Cortex of kidney (tissue), 1 donor: Measurements from ENCODE around the gene SIGLEC15.
"Not testable (repeated sequence)": the region's sequence is repeated elsewhere in the genome, so short reads cannot be mapped to it uniquely, and the experiment has no call there.

ENCODE experiments used
- DNase-seq: peaks from one replicate; lab custom pipeline; 2025; lab: John Stamatoyannopoulos, UW

Gene SIGLEC15

GRCh38 chr18:45844938-45845337, 19.5 kb downstream of the SIGLEC15 start:
- no peak for DNase-seq

- DNase-seq: no peak
Measured at GRCh38 chr18:45845410-45845809, 19.9 kb downstream of the SIGLEC15 start.

GRCh38 chr18:45847119-45847518, 21.6 kb downstream of the SIGLEC15 start:
- DNase-seq: no peak

- not testable (repeated sequence) for DNase-seq
Measured at GRCh38 chr18:45848643-45849042, 23.2 kb downstream of the SIGLEC15 start.

- no peak for DNase-seq
Measured at GRCh38 chr18:45849529-45849928, 24.1 kb downstream of the SIGLEC15 start.

- no peak for DNase-seq
Measured at GRCh38 chr18:45850021-45850420, 24.5 kb downstream of the SIGLEC15 start.

GRCh38 chr18:45851161-45851925, 25.9 kb downstream of the SIGLEC15 start:
- no peak for DNase-seq

- DNase-seq: no peak
Measured at GRCh38 chr18:45852631-45853030, 27.2 kb downstream of the SIGLEC15 start.

- no peak for DNase-seq
Measured at GRCh38 chr18:45854036-45854586, 28.6 kb downstream of the SIGLEC15 start.

- no peak for DNase-seq
Measured at GRCh38 chr18:45856531-45856930, 31.1 kb downstream of the SIGLEC15 start.

GRCh38 chr18:45859334-45859733, 33.9 kb downstream of the SIGLEC15 start:
- DNase-seq: no peak

- DNase-seq: no peak
Measured at GRCh38 chr18:45860492-45860891, 35.0 kb downstream of the SIGLEC15 start.

GRCh38 chr18:45860971-45861370, 35.5 kb downstream of the SIGLEC15 start:
- DNase-seq: no peak

- no peak for DNase-seq
Measured at GRCh38 chr18:45861926-45862325, 36.5 kb downstream of the SIGLEC15 start.

GRCh38 chr18:45863469-45863868, 38.0 kb downstream of the SIGLEC15 start:
- no peak for DNase-seq

GRCh38 chr18:45864081-45864480, 38.6 kb downstream of the SIGLEC15 start:
- DNase-seq: no peak

- DNase-seq: no peak
Measured at GRCh38 chr18:45865466-45865865, 40.0 kb downstream of the SIGLEC15 start.

GRCh38 chr18:45870419-45870818, 44.9 kb downstream of the SIGLEC15 start:
- DNase-seq: no peak

- no peak for DNase-seq
Measured at GRCh38 chr18:45871431-45872084, 46.1 kb downstream of the SIGLEC15 start.

- DNase-seq: no peak
Measured at GRCh38 chr18:45874491-45875184, 49.2 kb downstream of the SIGLEC15 start.

GRCh38 chr18:45876161-45876560, 50.7 kb downstream of the SIGLEC15 start:
- no peak for DNase-seq

- no peak for DNase-seq
Measured at GRCh38 chr18:45877403-45877802, 51.9 kb downstream of the SIGLEC15 start.
